Measurements from ENCODE around the gene NDUFB7.
A peak's percentile ranks its signal among the peaks of the same experiment; 100 is the strongest.
"Not testable (repeated sequence)": the region's sequence is repeated elsewhere in the genome, so short reads cannot be mapped to it uniquely, and the experiment has no call there.

The NDUFB7 gene

GRCh38 chr19:14570864-14571527 is 870 bp downstream of the NDUFB7 start:
- DNase-seq = no peak

GRCh38 chr19:14567079-14567478 is 4.8 kb downstream of the NDUFB7 start:
- no peak for DNase-seq

- no peak for DNase-seq
Measured at GRCh38 chr19:14566712-14567077, 5.2 kb downstream of the NDUFB7 start.

- DNase-seq = no peak
Measured at GRCh38 chr19:14565765-14566711, 5.8 kb downstream of the NDUFB7 start.

- no peak for DNase-seq
Measured at GRCh38 chr19:14565298-14565679, 6.6 kb downstream of the NDUFB7 start.

- DNase-seq = not testable (repeated sequence)
Measured at GRCh38 chr19:14564652-14565297, 7.1 kb downstream of the NDUFB7 start.

- DNase-seq = no peak
Measured at GRCh38 chr19:14563989-14564651, 7.7 kb downstream of the NDUFB7 start.

- DNase-seq = no peak
Measured at GRCh38 chr19:14563590-14563926, 8.3 kb downstream of the NDUFB7 start.

- no peak for DNase-seq
Measured at GRCh38 chr19:14562660-14563589, 8.9 kb downstream of the NDUFB7 start.

- no peak for DNase-seq
Measured at GRCh38 chr19:14561847-14562351, 10.0 kb downstream of the NDUFB7 start.

- DNase-seq = no peak
Measured at GRCh38 chr19:14561249-14561648, 10.6 kb downstream of the NDUFB7 start.

GRCh38 chr19:14560776-14561108 is 11.1 kb downstream of the NDUFB7 start:
- no peak for DNase-seq

- DNase-seq = peak; percentile 25 to 49
Measured at GRCh38 chr19:14559916-14560775, 11.7 kb downstream of the NDUFB7 start.

GRCh38 chr19:14558370-14559066 is 13.3 kb downstream of the NDUFB7 start:
- no peak for DNase-seq

GRCh38 chr19:14556662-14557188 is 15.1 kb downstream of the NDUFB7 start:
- DNase-seq = peak; percentile 79 to 80

GRCh38 chr19:14555918-14556661 is 15.8 kb downstream of the NDUFB7 start:
- DNase-seq = no peak

- DNase-seq = no peak
Measured at GRCh38 chr19:14554382-14554812, 17.5 kb downstream of the NDUFB7 start.

GRCh38 chr19:14553939-14554243 is 18.0 kb downstream of the NDUFB7 start:
- no peak for DNase-seq
